ELR (cell line): ENCODE measurements around the gene TUBB4B.

Experiments
- DNase-seq: peaks from one replicate; pipeline ENCODE4 v3.0.0-alpha.2; 2015; ENCODE audit warnings: low read depth

The TUBB4B gene

GRCh38 chr9:137225699-137226331 is 15.3 kb upstream of the TUBB4B start:
- no peak for DNase-seq

DNA sequence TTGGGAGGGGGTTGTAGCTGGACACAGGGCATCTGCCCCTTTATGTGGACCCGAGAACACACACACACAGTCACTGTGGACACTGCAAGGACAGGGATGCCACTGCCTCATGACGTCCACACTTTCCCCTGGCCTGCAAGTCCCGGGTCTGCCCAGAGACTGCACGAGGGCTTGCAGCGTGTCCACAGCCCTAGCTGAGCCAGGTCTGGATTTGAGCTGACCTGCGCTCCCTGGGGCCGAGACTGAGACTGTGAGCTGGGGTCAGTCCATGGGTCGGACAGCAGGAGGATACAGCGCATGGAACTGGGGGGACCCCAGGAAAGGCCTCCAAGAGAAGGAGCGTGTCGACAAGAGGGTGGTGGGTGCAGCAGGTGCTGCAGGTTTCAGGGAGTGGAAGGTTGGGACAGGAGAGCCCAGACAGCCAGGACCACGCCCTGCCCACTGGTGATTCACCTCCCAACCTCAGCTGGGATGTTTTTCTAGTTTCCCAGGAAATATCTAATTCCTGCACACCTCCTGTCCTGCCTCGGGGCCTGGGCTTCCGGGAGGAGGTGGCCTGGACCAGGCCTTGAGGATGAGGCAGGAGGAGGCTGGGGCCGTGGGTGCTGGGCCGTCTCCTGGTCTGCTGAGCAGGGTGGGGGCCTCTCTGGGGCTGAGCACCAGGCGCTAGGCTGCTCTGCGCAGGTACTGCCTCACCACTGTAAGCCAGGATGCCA is 14.6 kb upstream of the TUBB4B start:
- DNase-seq: peak; percentile 76

DNA sequence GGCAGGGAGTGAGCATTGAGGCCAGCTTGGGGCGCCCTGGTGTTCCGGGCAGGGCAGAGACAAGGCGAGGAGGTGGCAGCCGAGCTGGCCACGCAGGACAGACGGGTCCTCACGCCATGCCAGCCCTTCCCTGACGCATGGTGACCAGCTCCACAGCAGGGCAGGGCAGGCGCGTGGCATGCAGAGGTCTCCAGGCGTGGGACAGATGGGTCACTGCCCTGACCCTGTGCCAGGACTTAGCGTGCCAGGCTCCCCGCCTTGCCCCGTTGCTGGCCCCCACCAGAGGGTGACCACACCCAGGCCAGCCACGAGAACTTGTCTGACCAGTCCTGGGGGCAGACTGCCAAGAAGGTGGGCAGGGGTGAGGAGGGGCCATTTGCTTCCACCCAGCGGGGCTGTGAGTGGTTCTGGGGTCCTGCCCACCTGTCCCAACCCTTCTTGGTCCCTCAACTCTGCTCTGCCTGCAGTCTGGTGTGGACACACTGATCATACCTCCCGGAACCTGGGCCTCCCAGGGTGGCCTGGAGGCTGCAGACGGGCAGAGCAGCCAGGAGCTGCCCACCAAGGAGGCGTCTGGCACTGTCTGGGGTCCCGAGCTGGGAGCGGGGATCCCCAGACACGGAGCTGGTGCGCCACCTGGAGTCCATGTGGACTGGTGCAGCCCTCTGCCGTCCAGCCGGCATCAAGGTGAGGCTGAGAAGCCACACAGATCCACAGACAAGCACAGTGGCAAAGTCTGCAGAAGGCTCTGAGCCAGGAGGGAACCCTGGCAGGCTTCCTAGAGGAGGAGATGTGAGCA is 13.8 kb upstream of the TUBB4B start, which contains the start of gene RNF224:
Gene RNF224, plus strand, starts transcription at position 449 of the 799 bp plus-strand sequence. CDS start 834 bp downstream, outside the sequence.
- peak; percentile 83 for DNase-seq

DNA sequence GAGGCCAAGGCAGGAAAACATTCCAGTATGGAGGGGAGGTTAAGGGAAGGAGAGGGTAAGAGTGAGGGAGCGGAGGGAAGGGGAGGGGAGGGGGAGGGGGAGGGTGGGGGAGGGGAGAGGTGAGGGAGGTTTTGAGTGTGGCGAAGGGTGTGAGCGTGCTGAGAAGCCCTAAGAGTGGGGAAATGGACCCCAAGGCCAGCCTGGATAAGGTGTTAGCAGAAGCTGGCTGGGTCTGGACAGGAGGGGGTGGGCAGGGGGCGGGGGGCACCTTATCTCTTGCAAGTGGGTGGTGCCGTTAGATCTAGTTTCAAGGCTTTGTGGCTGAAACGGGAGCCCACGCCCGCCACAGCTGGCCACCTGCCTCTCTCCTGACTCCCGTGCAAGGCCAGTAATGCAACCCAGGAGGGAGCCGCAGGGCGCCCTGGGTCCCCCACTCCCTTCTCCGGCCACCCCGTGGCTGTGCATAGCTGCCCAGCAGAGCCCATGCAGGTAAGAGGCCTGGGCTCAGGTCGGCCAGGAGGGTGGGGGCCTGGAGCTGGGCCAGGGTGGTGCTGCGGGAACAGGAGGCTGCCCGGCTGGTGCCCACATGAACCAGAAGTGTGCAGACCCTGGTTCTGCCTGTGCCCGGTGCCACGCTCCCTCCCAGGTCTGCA is 13.1 kb upstream of the TUBB4B start:
- no peak for DNase-seq

DNA sequence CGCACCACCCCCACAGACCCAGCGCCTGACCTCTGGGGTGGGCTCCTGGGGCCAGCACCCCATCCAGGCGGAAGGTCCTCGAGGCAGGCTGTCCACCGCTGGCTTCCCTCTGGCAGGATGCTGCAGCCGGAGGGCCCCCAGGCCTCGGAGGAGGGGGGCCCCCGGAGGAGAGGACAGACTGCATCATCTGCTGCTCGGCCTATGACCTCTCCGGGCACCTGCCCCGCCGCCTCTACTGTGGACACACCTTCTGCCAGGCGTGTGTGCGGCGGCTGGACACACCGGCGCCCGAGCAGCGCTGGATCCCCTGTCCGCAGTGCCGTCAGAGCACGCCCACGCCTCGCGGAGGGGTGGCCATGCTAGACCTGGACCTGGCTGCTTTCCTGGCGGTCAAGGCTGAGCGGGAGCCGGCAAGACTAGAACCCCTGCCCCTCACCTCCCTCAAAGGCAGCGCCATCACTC is 12.6 kb upstream of the TUBB4B start:
- DNase-seq: no peak

DNA sequence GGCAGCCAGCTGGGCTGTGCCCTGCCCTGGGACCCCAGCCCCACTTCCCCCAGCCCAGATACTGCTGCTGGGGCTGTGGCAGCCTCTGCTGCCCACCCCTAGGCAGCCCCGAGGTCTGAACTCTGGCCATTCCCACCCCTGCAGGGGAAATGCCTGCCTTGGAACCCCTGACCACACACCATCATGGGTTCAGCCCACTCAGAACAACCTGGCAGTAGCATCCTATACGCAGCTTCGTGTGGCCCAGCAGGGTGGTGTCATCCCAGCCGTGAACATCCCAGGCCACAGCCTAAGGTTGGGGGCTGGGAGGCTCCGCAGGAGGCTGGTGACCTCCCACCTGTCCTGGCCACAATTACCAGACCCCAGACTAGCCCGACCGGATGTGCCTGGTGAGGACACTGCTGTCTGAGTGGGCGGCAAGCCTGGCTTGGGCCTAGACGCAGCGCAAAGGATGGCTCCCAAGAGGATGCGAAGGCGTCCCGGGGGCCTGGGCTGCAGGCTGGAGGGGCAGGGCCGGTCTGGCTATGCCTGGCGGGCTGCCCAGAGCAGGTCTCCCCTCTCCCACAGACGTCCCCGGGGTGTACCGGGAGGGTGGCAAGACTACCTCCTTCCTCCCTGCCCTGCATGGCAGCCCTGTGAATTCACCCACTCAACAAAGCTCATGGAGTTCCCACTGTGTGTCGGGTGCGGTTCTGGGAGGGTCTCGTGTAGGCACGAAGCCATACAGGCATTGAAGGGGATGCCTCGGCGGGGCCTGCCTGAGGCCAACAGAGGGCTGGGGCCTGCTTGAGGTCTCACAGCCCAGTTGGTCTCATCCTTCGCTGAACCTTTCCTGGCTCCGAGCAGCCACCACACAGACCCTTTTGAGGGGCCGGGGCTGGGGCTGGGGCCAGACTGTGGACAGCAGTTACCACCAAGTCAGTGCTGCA is 11.9 kb upstream of the TUBB4B start:
- no peak for DNase-seq

DNA sequence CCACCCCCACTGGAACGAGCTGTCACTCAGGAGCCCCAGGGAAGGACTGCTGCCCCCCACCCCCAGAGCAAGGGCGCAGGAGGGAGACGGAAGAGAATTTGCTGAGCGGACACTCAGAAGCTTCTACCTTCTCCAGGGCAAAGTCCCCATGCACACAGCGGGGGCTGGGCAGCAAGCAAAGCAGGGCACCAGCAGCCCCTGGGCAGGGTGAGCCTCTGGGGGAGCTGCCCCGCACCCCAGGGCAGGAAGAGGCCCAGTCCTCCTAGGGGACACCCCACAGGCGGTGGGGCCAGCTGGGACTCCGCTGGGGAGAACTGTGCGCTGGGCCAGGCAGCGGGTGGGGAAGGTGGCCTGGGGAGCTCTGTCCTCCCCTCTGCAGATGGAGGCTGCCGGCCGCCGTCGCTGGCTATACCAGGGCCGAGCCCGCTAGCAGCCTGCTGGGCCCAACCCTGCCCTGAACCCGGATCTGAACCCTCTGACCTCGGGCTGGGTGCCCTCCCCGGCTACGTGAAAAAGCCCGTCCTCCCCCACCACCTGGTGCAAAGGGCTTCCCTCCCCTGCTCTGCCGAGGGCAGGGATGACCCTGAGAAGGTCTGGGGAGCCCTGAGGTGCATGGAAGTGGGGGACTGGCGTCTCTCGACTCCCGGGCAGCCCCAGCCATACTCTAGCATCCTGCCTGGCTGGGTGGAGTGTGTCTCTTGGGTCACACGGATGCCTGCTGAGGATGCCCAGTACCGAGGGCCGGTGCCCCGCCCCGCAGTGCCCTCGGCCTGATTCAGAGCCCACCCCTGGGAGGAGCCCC is 11.0 kb upstream of the TUBB4B start:
- DNase-seq: no peak

GRCh38 chr9:137230705-137231371 is 10.2 kb upstream of the TUBB4B start, which contains the start of gene SLC34A3:
TSS of gene SLC34A3 (plus strand) at chr9:137230901. CDS start at chr9:137231703, 802 bp downstream.
- no peak for DNase-seq

- DNase-seq: no peak
These were observed 9.6 kb upstream of the TUBB4B start for GRCh38 chr9:137231372-137232039.

- no peak for DNase-seq
These were observed 9.0 kb upstream of the TUBB4B start for GRCh38 chr9:137232101-137232500.

GRCh38 chr9:137232510-137232909 is 8.6 kb upstream of the TUBB4B start:
- DNase-seq: no peak

- no peak for DNase-seq
These were observed 7.7 kb upstream of the TUBB4B start for GRCh38 chr9:137233143-137233980.

- no peak for DNase-seq
These were observed 6.9 kb upstream of the TUBB4B start for GRCh38 chr9:137234055-137234697.

GRCh38 chr9:137234758-137235423 is 6.2 kb upstream of the TUBB4B start:
- no peak for DNase-seq

- no peak for DNase-seq
These were observed 5.5 kb upstream of the TUBB4B start for GRCh38 chr9:137235424-137236237.
